Epithelial cell of prostate (primary cell): ENCODE data around the gene OR11H7.
"Not testable (repeated sequence)": the region's sequence is repeated elsewhere in the genome, so short reads cannot be mapped to it uniquely, and the experiment has no call there.

Experiments
- DNase-seq: peaks from one replicate; pipeline ENCODE4 v3.0.0-alpha.2; 2011; ENCODE audit warnings: low read depth, low spot score
- H3K27ac ChIP-seq: fragments of 450-650 bp; 2 replicates; pipeline ENCODE4 v1.5.1; 2017; ENCODE audit warnings: mild to moderate bottlenecking

Gene OR11H7

GRCh38 chr14:20274062-20274461 lies 45.3 kb downstream of the OR11H7 start:
- DNase-seq: no peak
- no peak overlapping the region for H3K27ac ChIP-seq

GRCh38 chr14:20277409-20277808 lies 48.6 kb downstream of the OR11H7 start:
- DNase-seq: no peak
- H3K27ac ChIP-seq: no peak overlapping the region

GRCh38 chr14:20278414-20278813 lies 49.6 kb downstream of the OR11H7 start:
- no peak overlapping the region for H3K27ac ChIP-seq
- no peak for DNase-seq

- DNase-seq, H3K27ac ChIP-seq: not testable (repeated sequence)
These were observed 51.5 kb downstream of the OR11H7 start for GRCh38 chr14:20280265-20280664.
